Measurements from ENCODE around the gene ACOT12. TPM values are rescaled to one million over a fixed set of nuclear protein-coding genes. Genes with fewer than 3 reads are reported as not detected.

The ACOT12 gene
- total and polyA plus RNA-seq, 2 experiments from 2014 or later, result 0.15 TPM; not detected in 1

DNA sequence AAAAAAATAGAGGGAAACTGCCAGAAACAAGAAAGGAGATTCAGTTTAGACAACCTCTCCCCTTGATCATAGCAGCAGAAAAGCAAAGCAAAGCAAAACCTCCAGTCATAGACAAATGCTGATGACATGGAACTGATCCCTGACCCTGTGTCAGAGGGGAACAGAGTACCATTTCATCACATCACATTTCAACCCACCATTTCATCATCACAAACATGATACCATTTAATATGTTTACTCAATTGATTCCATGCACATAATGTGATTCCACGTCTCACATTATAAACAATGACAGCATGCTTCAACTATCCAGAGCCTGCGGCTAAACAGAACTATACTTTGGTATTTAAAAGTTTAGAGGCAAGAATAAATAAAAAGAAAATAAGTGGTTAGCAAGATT, 28.7 kb upstream of the ACOT12 start:
- H3K27ac Mint-ChIP-seq, result no peak overlapping the region
- no peak overlapping the region for H3K4me2 ChIP-seq

DNA sequence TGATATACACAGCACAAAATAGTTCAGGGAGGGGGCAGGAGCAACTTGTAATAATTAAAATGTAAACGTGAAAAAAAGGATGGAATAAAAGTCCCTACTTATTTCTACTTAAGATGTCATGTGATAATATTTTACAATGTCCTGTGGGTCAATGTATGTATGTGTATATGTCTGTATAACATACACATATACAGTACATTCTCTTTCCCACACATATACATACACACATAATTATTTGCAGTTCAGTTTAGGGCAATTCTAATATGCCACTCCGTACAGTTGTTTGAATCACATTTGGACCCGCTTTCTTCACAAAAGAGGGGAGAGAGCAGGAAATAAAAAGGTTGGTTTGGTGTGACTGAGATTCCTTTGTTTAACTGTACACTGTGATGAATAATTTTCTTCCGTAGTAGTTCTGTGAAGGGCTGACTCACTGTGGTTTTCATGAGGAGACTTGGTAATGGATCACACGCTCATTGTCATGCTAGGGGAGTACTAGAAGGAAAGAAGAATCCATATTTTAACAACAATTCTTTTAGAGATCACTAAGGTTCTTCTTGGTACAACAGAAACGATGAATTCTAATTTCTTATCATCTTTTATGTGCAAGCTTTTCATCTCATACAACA, 26.2 kb upstream of the ACOT12 start:
- Mint-ChIP-seq H3K9me3 (no peaks in the 10 kb centered on the region), H3K36me3 (ENCODE audit: low read depth) (no peaks in the 10 kb centered on the region), H3K27ac (peak overlapping the region; percentile 21), H3K4me3 (no peak overlapping the region), H3K27me3 (ENCODE audit: insufficient read depth, low read depth, poor library complexity) (peaks cover 3% of the 10 kb centered on the region), H3K4me1 (peaks cover 4% of the 10 kb centered on the region; the same call in 2 of the 3 replicates)
- Histone ChIP-seq H3K4me1 (ENCODE audit: insufficient read depth) (no peaks in the 10 kb centered on the region), H3K79me2 (replicated peaks; ENCODE audit: insufficient read depth) (no peaks in the 10 kb centered on the region), H3K4me2 (no peak overlapping the region), H4K20me1 (replicated peaks; ENCODE audit: insufficient read depth) (no peaks in the 10 kb centered on the region), H2AFZ (no peak overlapping the region), H3K4me3 (no peak overlapping the region), H3K9me2 (ENCODE audit: insufficient read depth) (no peaks in the 10 kb centered on the region), H3K27ac (ENCODE audit: low read depth) (no peak overlapping the region), H3K27me3 (ENCODE audit: insufficient read depth) (no peaks in the 10 kb centered on the region), H3F3A (replicated peaks; ENCODE audit: low read depth) (no peaks in the 10 kb centered on the region), H3K36me3 (ENCODE audit: insufficient read depth) (no peaks in the 10 kb centered on the region)
- ATAC-seq (no peak), DNase-seq (ENCODE audit: low spot score) (no peak)
- TF ChIP-seq, protein P1, sequence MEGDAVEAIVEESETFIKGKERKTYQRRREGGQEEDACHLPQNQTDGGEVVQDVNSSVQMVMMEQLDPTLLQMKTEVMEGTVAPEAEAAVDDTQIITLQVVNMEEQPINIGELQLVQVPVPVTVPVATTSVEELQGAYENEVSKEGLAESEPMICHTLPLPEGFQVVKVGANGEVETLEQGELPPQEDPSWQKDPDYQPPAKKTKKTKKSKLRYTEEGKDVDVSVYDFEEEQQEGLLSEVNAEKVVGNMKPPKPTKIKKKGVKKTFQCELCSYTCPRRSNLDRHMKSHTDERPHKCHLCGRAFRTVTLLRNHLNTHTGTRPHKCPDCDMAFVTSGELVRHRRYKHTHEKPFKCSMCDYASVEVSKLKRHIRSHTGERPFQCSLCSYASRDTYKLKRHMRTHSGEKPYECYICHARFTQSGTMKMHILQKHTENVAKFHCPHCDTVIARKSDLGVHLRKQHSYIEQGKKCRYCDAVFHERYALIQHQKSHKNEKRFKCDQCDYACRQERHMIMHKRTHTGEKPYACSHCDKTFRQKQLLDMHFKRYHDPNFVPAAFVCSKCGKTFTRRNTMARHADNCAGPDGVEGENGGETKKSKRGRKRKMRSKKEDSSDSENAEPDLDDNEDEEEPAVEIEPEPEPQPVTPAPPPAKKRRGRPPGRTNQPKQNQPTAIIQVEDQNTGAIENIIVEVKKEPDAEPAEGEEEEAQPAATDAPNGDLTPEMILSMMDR (conservative IDR thresholded peaks at IDR 0.05; ENCODE audit: low read depth in 2 of 2), result no peak
- TF ChIP-seq EZH2 (IDR thresholded peaks at IDR 0.05; ENCODE audit: low read depth, unreplicated experiment) (no peak), NANOG (IDR thresholded peaks at IDR 0.05; ENCODE audit: borderline replicate concordance) (no peak), CREB1 (CRISPR knock-in tag; IDR thresholded peaks at IDR 0.05; ENCODE audit: low read depth) (no peak), JUNB (IDR thresholded peaks at IDR 0.05; ENCODE audit: unreplicated experiment) (no peak), STAT1 (IDR thresholded peaks at IDR 0.05; ENCODE audit: unreplicated experiment) (no peak), POLR2AphosphoS5 (IDR thresholded peaks at IDR 0.05; ENCODE audit: low read depth) (no peak), EZH2phosphoT487 (IDR thresholded peaks at IDR 0.05; ENCODE audit: unreplicated experiment) (no peak), ZNF114 (CRISPR knock-in tag; IDR thresholded peaks at IDR 0.05) (no peak)

More for the DNA sequence above, 28.7 kb upstream of the ACOT12 start:
- H4K20me1 ChIP-seq (replicated peaks; ENCODE audit: insufficient read depth), result no peaks in the 10 kb centered on the region
- H3K36me3 ChIP-seq (ENCODE audit: insufficient read depth), result no peaks in the 10 kb centered on the region
- Mint-ChIP-seq H3K9me3 (no peaks in the 10 kb centered on the region), H3K36me3 (ENCODE audit: low read depth) (no peaks in the 10 kb centered on the region), H3K27me3 (ENCODE audit: insufficient read depth, low read depth, poor library complexity) (peaks cover 3% of the 10 kb centered on the region), H3K4me3 (no peak overlapping the region), H3K4me1 (peaks cover 17% of the 10 kb centered on the region)
- DNase-seq (ENCODE audit: low spot score), result no peak
- H3K27ac ChIP-seq (ENCODE audit: low read depth), result no peak overlapping the region
- no peak for TF ChIP-seq ZNF114 (CRISPR knock-in tag; IDR thresholded peaks at IDR 0.05)
- no peak for TF ChIP-seq POLR2AphosphoS5 (IDR thresholded peaks at IDR 0.05; ENCODE audit: low read depth)
- no peak for TF ChIP-seq JUNB (IDR thresholded peaks at IDR 0.05; ENCODE audit: unreplicated experiment)
- no peak for TF ChIP-seq NANOG (IDR thresholded peaks at IDR 0.05; ENCODE audit: borderline replicate concordance)
- TF ChIP-seq, protein P2, sequence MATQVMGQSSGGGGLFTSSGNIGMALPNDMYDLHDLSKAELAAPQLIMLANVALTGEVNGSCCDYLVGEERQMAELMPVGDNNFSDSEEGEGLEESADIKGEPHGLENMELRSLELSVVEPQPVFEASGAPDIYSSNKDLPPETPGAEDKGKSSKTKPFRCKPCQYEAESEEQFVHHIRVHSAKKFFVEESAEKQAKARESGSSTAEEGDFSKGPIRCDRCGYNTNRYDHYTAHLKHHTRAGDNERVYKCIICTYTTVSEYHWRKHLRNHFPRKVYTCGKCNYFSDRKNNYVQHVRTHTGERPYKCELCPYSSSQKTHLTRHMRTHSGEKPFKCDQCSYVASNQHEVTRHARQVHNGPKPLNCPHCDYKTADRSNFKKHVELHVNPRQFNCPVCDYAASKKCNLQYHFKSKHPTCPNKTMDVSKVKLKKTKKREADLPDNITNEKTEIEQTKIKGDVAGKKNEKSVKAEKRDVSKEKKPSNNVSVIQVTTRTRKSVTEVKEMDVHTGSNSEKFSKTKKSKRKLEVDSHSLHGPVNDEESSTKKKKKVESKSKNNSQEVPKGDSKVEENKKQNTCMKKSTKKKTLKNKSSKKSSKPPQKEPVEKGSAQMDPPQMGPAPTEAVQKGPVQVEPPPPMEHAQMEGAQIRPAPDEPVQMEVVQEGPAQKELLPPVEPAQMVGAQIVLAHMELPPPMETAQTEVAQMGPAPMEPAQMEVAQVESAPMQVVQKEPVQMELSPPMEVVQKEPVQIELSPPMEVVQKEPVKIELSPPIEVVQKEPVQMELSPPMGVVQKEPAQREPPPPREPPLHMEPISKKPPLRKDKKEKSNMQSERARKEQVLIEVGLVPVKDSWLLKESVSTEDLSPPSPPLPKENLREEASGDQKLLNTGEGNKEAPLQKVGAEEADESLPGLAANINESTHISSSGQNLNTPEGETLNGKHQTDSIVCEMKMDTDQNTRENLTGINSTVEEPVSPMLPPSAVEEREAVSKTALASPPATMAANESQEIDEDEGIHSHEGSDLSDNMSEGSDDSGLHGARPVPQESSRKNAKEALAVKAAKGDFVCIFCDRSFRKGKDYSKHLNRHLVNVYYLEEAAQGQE (IDR thresholded peaks at IDR 0.05; ENCODE audit: unreplicated experiment), result no peak
- no peak for TF ChIP-seq EZH2phosphoT487 (IDR thresholded peaks at IDR 0.05; ENCODE audit: unreplicated experiment)
- TF ChIP-seq STAT1 (IDR thresholded peaks at IDR 0.05; ENCODE audit: unreplicated experiment), result no peak
- TF ChIP-seq EZH2 (IDR thresholded peaks at IDR 0.05; ENCODE audit: low read depth, unreplicated experiment), result no peak
- no peaks in the 10 kb centered on the region for H3F3A ChIP-seq (replicated peaks; ENCODE audit: low read depth)
- no peaks in the 10 kb centered on the region for H3K9me2 ChIP-seq (ENCODE audit: insufficient read depth)
- ATAC-seq, result no peak
- no peaks in the 10 kb centered on the region for H3K27me3 ChIP-seq (ENCODE audit: insufficient read depth)
- H3K4me1 ChIP-seq (ENCODE audit: insufficient read depth), result peaks cover 11% of the 10 kb centered on the region; the same call in 1 of the 2 replicates
- no peaks in the 10 kb centered on the region for H3K79me2 ChIP-seq (replicated peaks; ENCODE audit: insufficient read depth)
- H2AFZ ChIP-seq, result no peak overlapping the region
- H3K4me3 ChIP-seq, result no peak overlapping the region

Data from GM23338 (cell line).